Nephron progenitor cell (in vitro differentiated cells): ENCODE results near the gene ZC3H6.

Experiments
- DNase-seq: peaks from one replicate; pipeline ENCODE4 v3.0.0; 2021
- H3K27ac Mint-ChIP-seq: 2 replicates; pipeline ENCODE4 v1.8.0; 2021; ENCODE audit warnings: mild to moderate bottlenecking, moderate library complexity, mixed read lengths
- H3K27me3 Mint-ChIP-seq: 2 replicates; pipeline ENCODE4 v1.8.0; 2021; ENCODE audit warnings: mild to moderate bottlenecking, low read depth, mixed read lengths; ENCODE audit not compliant: poor library complexity
- H3K36me3 Mint-ChIP-seq: 2 replicates; pipeline ENCODE4 v1.8.0; 2021; ENCODE audit warnings: low read depth, mixed read lengths
- H3K4me1 Mint-ChIP-seq: 2 replicates; pipeline ENCODE4 v1.8.0; 2021; ENCODE audit warnings: mixed read lengths
- H3K4me3 Mint-ChIP-seq: 2 replicates; pipeline ENCODE4 v1.8.0; 2021; ENCODE audit warnings: mild to moderate bottlenecking, moderate library complexity, mixed read lengths
- H3K9me3 Mint-ChIP-seq: 2 replicates; pipeline ENCODE4 v1.8.0; 2021; ENCODE audit warnings: mild to moderate bottlenecking, moderate library complexity, mixed read lengths
- TF ChIP-seq, protein P1 (sequence below): fragments of 200-600 bp; sonication (generic); IDR thresholded peaks from 2 replicates; pipeline ENCODE4 v1.5.0; 2021; ENCODE audit warnings: antibody characterized with exemption

Gene ZC3H6

DNA sequence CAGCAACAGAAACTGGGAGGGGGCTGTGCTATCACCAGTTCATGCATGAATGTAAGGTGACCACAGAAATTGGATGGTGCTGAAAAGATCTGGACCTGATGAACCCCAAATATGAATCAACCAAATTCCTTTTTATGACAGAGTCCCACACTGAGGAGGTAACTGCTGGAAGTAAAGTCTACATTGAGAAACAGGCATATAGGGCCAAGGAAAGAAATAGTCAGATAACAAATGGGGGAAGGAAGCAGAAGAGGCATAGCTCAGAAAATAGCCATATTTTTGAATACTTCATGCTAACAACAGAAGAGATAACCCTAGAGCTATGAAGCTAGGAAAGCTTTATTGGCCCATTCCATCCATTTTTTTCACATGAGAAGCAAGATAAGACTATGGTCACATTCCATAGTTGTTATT, 25.8 kb downstream of the ZC3H6 start:
- DNase-seq, result no peak
- H3K27me3 Mint-ChIP-seq, result no peaks in the 10 kb centered on the region
- TF ChIP-seq, protein P1, sequence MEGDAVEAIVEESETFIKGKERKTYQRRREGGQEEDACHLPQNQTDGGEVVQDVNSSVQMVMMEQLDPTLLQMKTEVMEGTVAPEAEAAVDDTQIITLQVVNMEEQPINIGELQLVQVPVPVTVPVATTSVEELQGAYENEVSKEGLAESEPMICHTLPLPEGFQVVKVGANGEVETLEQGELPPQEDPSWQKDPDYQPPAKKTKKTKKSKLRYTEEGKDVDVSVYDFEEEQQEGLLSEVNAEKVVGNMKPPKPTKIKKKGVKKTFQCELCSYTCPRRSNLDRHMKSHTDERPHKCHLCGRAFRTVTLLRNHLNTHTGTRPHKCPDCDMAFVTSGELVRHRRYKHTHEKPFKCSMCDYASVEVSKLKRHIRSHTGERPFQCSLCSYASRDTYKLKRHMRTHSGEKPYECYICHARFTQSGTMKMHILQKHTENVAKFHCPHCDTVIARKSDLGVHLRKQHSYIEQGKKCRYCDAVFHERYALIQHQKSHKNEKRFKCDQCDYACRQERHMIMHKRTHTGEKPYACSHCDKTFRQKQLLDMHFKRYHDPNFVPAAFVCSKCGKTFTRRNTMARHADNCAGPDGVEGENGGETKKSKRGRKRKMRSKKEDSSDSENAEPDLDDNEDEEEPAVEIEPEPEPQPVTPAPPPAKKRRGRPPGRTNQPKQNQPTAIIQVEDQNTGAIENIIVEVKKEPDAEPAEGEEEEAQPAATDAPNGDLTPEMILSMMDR, result no peak
- H3K9me3 Mint-ChIP-seq, result peaks cover 15% of the 10 kb centered on the region
- H3K27ac Mint-ChIP-seq, result no peak overlapping the region
- H3K4me3 Mint-ChIP-seq, result no peak overlapping the region
- H3K36me3 Mint-ChIP-seq, result peaks cover 62% of the 10 kb centered on the region
- H3K4me1 Mint-ChIP-seq, result no peaks in the 10 kb centered on the region

GRCh38 chr2:112301973-112302372, 26.6 kb downstream of the ZC3H6 start:
- H3K9me3 Mint-ChIP-seq, result peaks cover 15% of the 10 kb centered on the region
- H3K27me3 Mint-ChIP-seq, result no peaks in the 10 kb centered on the region
- H3K27ac Mint-ChIP-seq, result no peak overlapping the region
- TF ChIP-seq, protein P1, result no peak
- no peaks in the 10 kb centered on the region for H3K4me1 Mint-ChIP-seq
- no peak for DNase-seq
- H3K4me3 Mint-ChIP-seq, result no peak overlapping the region
- peaks cover 59% of the 10 kb centered on the region for H3K36me3 Mint-ChIP-seq

GRCh38 chr2:112304298-112304941, 29.0 kb downstream of the ZC3H6 start:
- H3K9me3 Mint-ChIP-seq, result peaks cover 9% of the 10 kb centered on the region
- H3K4me1 Mint-ChIP-seq, result no peaks in the 10 kb centered on the region
- no peaks in the 10 kb centered on the region for H3K27me3 Mint-ChIP-seq
- DNase-seq, result no peak
- TF ChIP-seq, protein P1, result no peak
- H3K4me3 Mint-ChIP-seq, result no peak overlapping the region
- H3K36me3 Mint-ChIP-seq, result peaks cover 60% of the 10 kb centered on the region
- H3K27ac Mint-ChIP-seq, result peak overlapping the region; percentile 45

DNA sequence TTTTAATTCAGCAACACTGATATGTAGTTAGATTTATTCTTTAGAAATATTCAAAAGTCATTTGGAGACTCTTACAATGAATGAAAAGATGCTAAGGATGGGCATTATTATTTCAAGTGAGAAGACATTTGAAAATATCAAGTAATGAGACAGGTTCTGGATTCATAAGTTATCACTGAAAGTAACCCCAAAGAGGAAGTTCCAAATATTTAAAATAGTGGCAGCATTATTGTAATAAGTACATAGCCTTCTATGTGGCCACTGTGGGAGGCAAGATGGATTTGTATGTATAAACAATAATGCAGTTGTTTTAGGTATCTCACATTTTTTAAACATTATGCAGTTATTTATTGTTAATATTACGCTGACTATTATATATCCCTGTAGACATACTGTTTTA, 29.7 kb downstream of the ZC3H6 start:
- H3K36me3 Mint-ChIP-seq, result peaks cover 54% of the 10 kb centered on the region
- H3K4me1 Mint-ChIP-seq, result no peaks in the 10 kb centered on the region
- H3K27ac Mint-ChIP-seq, result no peak overlapping the region
- no peaks in the 10 kb centered on the region for H3K27me3 Mint-ChIP-seq
- TF ChIP-seq, protein P1, result no peak
- H3K4me3 Mint-ChIP-seq, result no peak overlapping the region
- no peak for DNase-seq
- H3K9me3 Mint-ChIP-seq, result peaks cover 4% of the 10 kb centered on the region

DNA sequence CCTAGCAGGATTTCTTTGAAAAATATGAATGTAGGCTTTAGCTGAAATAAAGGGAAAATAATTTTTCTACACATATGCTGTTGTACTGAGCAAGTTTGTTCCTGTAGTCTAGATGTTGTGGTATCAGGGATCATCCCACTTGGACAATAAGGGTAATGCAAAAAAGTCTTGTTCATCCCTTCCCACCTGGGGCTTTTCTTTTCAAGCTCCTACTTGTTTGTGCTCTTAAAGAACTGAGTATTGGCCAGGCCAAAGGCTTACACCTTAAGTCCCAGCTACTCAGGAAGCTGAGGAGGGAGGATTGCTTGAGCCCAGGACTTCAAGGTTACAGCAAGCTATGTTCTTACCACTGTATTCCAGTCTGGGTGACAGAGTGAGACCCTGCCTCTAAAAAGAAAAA, 35.5 kb downstream of the ZC3H6 start:
- Mint-ChIP-seq H3K27me3 (no peaks in the 10 kb centered on the region), H3K4me1 (peaks cover 4% of the 10 kb centered on the region), H3K36me3 (peaks cover 24% of the 10 kb centered on the region), H3K27ac (no peak overlapping the region), H3K9me3 (no peaks in the 10 kb centered on the region), H3K4me3 (no peak overlapping the region)
- no peak for DNase-seq
- TF ChIP-seq, protein P1, result no peak

DNA sequence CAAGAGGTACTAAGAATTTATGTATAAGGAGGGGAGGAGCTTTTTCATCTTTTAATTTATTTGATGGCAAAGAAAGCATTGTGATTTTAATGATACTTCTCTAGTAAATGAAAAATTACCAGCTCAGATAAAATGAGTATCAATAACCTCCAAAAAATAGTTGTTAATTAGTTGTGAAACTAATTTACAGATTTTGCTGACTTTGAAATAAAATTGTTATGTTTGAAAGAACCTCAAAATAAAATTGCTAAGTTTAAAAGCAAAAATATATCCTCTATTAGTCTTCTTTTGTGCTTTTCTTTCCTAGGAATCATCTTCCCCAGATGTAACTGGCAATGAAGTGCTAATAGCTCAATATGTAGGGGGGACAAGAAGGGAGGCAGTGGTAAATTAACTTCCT, 36.5 kb downstream of the ZC3H6 start:
- no peaks in the 10 kb centered on the region for H3K9me3 Mint-ChIP-seq
- no peak overlapping the region for H3K27ac Mint-ChIP-seq
- H3K36me3 Mint-ChIP-seq, result peaks cover 31% of the 10 kb centered on the region
- TF ChIP-seq, protein P1, result no peak
- no peak for DNase-seq
- no peak overlapping the region for H3K4me3 Mint-ChIP-seq
- H3K27me3 Mint-ChIP-seq, result no peaks in the 10 kb centered on the region
- peaks cover 4% of the 10 kb centered on the region for H3K4me1 Mint-ChIP-seq
